ENCODE measurements around the gene ITGB4. TPM values are rescaled to one million over a fixed set of nuclear protein-coding genes. Genes with fewer than 3 reads are reported as not detected.

The ITGB4 gene
- total RNA-seq, result 100 to 1,000 TPM; 211 to 335 (median 233) TPM

DNA sequence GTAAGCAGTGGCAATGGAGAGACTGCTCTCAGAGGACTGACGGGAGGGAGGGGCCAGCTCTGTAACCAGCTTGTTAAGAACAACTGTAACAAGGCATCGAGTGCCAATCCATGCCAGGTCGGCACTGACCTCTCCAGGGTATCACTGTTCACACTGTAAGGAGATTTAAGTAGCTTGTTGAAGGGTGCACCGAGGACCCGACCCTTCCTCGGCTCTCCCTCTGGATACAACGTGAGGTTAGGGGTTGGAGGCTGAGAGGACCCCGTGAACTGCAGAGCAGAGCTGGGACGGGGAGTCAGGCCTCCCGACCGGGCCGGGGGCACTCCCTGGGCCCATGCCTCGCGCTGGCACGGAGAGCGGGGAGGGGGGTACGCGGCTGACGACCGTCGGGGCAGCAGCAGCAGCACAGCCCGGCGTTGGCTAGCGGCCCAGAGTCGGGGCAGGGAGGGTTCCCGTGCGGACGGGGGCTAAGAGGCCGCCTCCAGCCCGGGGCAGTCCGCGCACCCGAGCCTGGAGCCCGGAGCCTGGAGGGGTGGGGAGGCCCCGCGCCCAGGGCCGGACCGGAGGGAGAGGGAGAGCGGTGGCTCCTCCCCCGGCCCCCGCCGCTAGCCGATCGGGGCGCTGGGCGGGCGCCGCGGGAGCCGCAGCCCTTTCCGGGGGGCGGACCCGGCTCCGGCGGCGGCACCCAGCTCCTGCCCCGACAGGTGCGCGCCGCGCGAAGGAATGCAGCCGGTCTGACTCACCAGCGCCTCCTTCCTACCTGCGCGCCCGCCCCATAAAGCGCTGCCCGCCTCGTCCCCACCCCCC, at the start of gene ITGB4:
ITGB4 (plus strand) TSS at position 804 of the 807 bp plus-strand sequence. CDS start 3,245 bp downstream, outside the sequence.
- 2 to 3% methylated on average over 12 to 61 of the region's 70 CpGs for WGBS, 2 donors
- Histone ChIP-seq H3K27me3 (peaks cover 0 to 26% of the 10 kb centered on the region in 2 donors), H3K4me3 (peak within 1 kb of the TSS; percentile 57 to 84 (median 74)), H3K9me3 (no peaks in the 10 kb centered on the region), H3K36me3 (peaks cover 0 to 21% (median 0%) of the 10 kb centered on the region in 3 donors), H3K4me1 (peaks cover 0 to 63% (median 23%) of the 10 kb centered on the region in 4 donors), H3K27ac (peak within 1 kb of the TSS; percentile 89 to 98 (median 95))
- DNase-seq (ENCODE audit: low spot score in 2 of 2), result peak in 1 of 2 donors; percentile 50
- TF ChIP-seq, protein P1, sequence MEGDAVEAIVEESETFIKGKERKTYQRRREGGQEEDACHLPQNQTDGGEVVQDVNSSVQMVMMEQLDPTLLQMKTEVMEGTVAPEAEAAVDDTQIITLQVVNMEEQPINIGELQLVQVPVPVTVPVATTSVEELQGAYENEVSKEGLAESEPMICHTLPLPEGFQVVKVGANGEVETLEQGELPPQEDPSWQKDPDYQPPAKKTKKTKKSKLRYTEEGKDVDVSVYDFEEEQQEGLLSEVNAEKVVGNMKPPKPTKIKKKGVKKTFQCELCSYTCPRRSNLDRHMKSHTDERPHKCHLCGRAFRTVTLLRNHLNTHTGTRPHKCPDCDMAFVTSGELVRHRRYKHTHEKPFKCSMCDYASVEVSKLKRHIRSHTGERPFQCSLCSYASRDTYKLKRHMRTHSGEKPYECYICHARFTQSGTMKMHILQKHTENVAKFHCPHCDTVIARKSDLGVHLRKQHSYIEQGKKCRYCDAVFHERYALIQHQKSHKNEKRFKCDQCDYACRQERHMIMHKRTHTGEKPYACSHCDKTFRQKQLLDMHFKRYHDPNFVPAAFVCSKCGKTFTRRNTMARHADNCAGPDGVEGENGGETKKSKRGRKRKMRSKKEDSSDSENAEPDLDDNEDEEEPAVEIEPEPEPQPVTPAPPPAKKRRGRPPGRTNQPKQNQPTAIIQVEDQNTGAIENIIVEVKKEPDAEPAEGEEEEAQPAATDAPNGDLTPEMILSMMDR (IDR thresholded peaks at IDR 0.05), result peak in 1 of 5 experiments; percentile 11
- TF ChIP-seq EP300 (IDR thresholded peaks at IDR 0.05) (peak in 1 of 2 donors; percentile 78), POLR2A (IDR thresholded peaks at IDR 0.05) (peak; percentile 51 to 64)

DNA sequence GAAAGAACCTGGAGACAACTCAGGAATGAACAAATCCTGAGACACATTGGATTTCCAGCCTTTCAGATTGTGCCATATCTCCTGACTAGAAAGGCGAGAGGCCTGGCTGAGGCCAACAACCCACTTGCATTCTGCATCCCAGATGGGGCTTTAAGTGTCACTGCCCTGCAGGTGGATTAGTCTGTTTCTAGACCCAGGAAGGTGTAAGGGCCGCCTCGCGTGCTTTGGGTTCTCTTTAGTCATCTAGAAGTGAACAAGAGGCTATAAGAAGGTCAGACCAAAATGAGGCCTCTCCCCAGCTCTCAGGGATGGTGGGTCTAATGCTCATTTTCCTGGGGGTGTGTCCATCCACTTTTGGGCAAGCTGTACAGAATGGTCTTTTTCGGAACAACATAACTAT, 49.2 kb upstream of the ITGB4 start:
- Histone ChIP-seq H3K27me3 (no peaks in the 10 kb centered on the region), H3K36me3 (peaks cover 0 to 60% (median 6%) of the 10 kb centered on the region in 3 donors), H3K27ac (no peak overlapping the region), H3K4me3 (no peak overlapping the region), H3K4me1 (peaks cover 0 to 60% (median 12%) of the 10 kb centered on the region in 4 donors), H3K9me3 (no peaks in the 10 kb centered on the region)
- 90 to 93% methylated on average over 5 of the region's 5 CpGs for WGBS, 2 donors
- TF ChIP-seq POLR2A (IDR thresholded peaks at IDR 0.05) (no peak), EP300 (IDR thresholded peaks at IDR 0.05) (no peak)
- TF ChIP-seq, protein P1 (IDR thresholded peaks at IDR 0.05), result no peak
- DNase-seq (ENCODE audit: low spot score in 2 of 2), result no peak

DNA sequence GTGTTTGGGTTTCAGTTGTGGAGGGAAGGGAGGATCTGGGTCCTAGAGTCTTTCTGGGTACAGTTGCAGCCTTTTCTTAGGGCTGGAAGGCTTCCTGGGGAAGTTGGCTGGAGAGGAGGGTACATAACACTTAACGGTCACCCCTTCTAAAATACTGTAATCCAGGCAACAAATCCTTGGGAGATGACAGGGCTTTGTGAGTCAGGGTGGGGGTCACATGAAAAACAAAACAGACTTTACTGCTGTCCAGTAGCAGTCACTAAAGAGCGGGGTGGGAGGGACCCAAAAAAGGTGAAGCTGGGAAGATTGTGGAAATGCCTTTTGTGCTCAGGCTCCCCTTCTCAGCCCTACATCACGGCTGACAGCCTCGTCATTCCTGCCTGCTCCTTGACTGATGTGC, 47.8 kb upstream of the ITGB4 start:
- H3K4me1 ChIP-seq, result peaks cover 0 to 61% (median 9%) of the 10 kb centered on the region in 4 donors
- H3K36me3 ChIP-seq, result peaks cover 0 to 60% (median 6%) of the 10 kb centered on the region in 3 donors
- no peaks in the 10 kb centered on the region for H3K9me3 ChIP-seq
- no peak overlapping the region for H3K4me3 ChIP-seq
- peak overlapping the region in 1 of 4 donors; percentile 97 for H3K27ac ChIP-seq
- no peak for DNase-seq (ENCODE audit: low spot score in 2 of 2)
- no peaks in the 10 kb centered on the region for H3K27me3 ChIP-seq
- 67 to 73% methylated on average over 4 of the region's 4 CpGs for WGBS, 2 donors
- TF ChIP-seq, protein P1 (IDR thresholded peaks at IDR 0.05), result no peak
- TF ChIP-seq EP300 (IDR thresholded peaks at IDR 0.05) (no peak), POLR2A (IDR thresholded peaks at IDR 0.05) (no peak)

DNA sequence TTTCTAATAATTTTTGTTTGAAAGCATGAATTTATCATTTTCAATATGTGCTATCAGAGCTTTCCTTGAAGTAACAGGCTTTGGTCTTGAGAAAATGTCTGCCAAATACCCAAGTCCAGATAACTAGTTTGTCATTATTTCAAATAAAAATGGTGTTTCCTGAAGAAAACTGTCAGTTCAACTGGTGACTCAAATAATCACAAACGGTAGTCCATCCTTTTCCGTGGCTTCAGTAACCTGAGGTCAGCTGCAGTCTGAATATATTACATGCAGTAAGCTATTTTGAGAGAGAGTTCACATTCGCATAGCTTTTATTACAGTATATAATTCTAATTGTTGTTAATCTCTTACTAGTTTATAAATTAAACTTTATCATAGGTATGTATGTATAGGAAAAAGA, 44.8 kb upstream of the ITGB4 start:
- no peak for DNase-seq (ENCODE audit: low spot score in 2 of 2)
- no peak for TF ChIP-seq EP300 (IDR thresholded peaks at IDR 0.05)
- TF ChIP-seq, protein P1 (IDR thresholded peaks at IDR 0.05), result no peak
- no peak for TF ChIP-seq POLR2A (IDR thresholded peaks at IDR 0.05)
- 56 to 62% methylated on average over 3 of the region's 3 CpGs for WGBS, 2 donors
- Histone ChIP-seq H3K27me3 (no peaks in the 10 kb centered on the region), H3K4me1 (peaks cover 0 to 64% (median 21%) of the 10 kb centered on the region in 4 donors), H3K9me3 (no peaks in the 10 kb centered on the region), H3K27ac (peak overlapping the region in 3 of 4 donors; percentile 21 to 97 (median 88)), H3K4me3 (no peak overlapping the region), H3K36me3 (peaks cover 0 to 30% (median 0%) of the 10 kb centered on the region in 3 donors)

DNA sequence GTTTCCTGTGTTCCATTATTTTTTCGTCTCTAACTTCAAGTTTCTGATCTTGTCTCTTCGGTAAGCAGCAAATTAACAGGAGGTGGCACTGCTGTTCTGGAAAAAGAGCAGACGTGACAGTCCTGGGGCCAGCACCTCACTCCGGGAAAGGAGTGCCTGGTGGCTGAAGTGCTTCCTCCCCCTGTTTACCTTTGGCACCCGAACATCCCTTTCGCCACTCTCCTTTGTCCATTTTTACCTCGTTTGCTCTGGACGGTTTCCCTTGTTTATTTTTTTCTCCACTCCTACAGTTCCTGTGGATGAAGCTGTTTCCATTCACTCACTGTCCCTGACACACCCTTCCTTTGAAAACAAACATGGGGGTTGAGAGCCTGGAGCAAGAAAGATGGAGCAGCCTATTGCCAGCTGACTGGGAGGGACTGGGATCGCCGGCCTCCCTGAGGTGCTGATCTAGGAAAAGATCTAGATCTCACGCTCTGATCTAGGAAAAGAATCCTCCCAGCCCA, 41.5 kb upstream of the ITGB4 start:
- 38 to 39% methylated on average over 11 of the region's 11 CpGs for WGBS, 2 donors
- Histone ChIP-seq H3K4me1 (peaks cover 0 to 85% (median 43%) of the 10 kb centered on the region in 4 donors), H3K27ac (peak overlapping the region; percentile 72 to 98 (median 85)), H3K36me3 (no peaks in the 10 kb centered on the region), H3K27me3 (no peaks in the 10 kb centered on the region), H3K9me3 (no peaks in the 10 kb centered on the region), H3K4me3 (no peak overlapping the region)
- DNase-seq (ENCODE audit: low spot score in 2 of 2), result peak; percentile 41 to 54
- TF ChIP-seq, protein P1 (IDR thresholded peaks at IDR 0.05), result peak; percentile 34 to 81 (median 45)
- TF ChIP-seq POLR2A (IDR thresholded peaks at IDR 0.05) (no peak), EP300 (IDR thresholded peaks at IDR 0.05) (peak; percentile 23 to 74)

Measured in tibial nerve (tissue), 4 donors.